Thyroid gland (tissue), 4 donors: ENCODE measurements around the gene GAGE12J. TPM values are rescaled to one million over a fixed set of nuclear protein-coding genes. Genes with fewer than 3 reads are reported as not detected.
"Not testable (repeated sequence)": the region's sequence is repeated elsewhere in the genome, so short reads cannot be mapped to it uniquely, and the experiment has no call there.

Experiments
- DNase-seq, 2 donors: peaks; one replicate each; pipeline ENCODE4 v3.0.0-alpha.2; 2019
- H3K27ac ChIP-seq, 3 donors: fragments of 200-600 bp; sonication (generic); 1 replicate in 2 of 3; 2 replicates in 1 of 3; pipeline ENCODE4 v1.5.1; 2016 to 2019; ENCODE audit warnings: mild to moderate bottlenecking in 1 of 3, moderate library complexity in 1 of 3
- H3K27me3 ChIP-seq: fragments of 200-600 bp; sonication (generic); one replicate; pipeline ENCODE4 v1.5.1; 2019
- H3K36me3 ChIP-seq, 2 donors: fragments of 200-600 bp; sonication (generic); one replicate each; pipeline ENCODE4 v1.5.1; 2016 to 2019
- H3K4me1 ChIP-seq, 2 donors: fragments of 200-600 bp; sonication (generic); one replicate each; pipeline ENCODE4 v1.5.1; 2017 to 2019
- H3K4me3 ChIP-seq, 3 donors: fragments of 200-600 bp; sonication (generic); replicated peaks in 1 of 3; 1 replicate in 2 of 3; 2 replicates in 1 of 3; pipeline ENCODE4 v1.5.1; 2016; ENCODE audit warnings: mild to moderate bottlenecking in 1 of 3
- H3K9me3 ChIP-seq: fragments of 200-600 bp; sonication (generic); one replicate; pipeline ENCODE4 v1.5.1; 2017
- WGBS, 2 donors: methylation state at CpG; one replicate each; pipeline ENCODE4 v1.1.5; 2017; 5-methylcytosine and 5-hydroxymethylcytosine counted together
- intact Hi-C: fragments of 100-400 bp; cut with DNase I; formaldehyde crosslinking; loops from one replicate; pipeline ENCODE4 v1.15.1; 2023
- total RNA-seq, 4 donors: library from RNA; depleted of rRNA; stranded (reverse); fragments of >200 nt; gene quantifications; one replicate each; pipeline ENCODE4 v1.2.3, GENCODE V29; 2016

GAGE12J gene
- total RNA-seq, 4 donors from 2014 or later, result not detected

GRCh38 chrX:49345402-49345801, 23.6 kb downstream of the GAGE12J start:
- H3K36me3 ChIP-seq, H3K27ac ChIP-seq, H3K27me3 ChIP-seq, DNase-seq, H3K4me3 ChIP-seq, intact Hi-C loops, H3K4me1 ChIP-seq, H3K9me3 ChIP-seq: not testable (repeated sequence)
- WGBS, 2 donors, result 85 to 87% methylated on average over 8 to 9 of the region's 10 CpGs

GRCh38 chrX:49346150-49346549, 24.3 kb downstream of the GAGE12J start:
- H3K4me1 ChIP-seq, H3K27ac ChIP-seq, H3K4me3 ChIP-seq, H3K27me3 ChIP-seq, intact Hi-C loops, H3K9me3 ChIP-seq, H3K36me3 ChIP-seq, DNase-seq: not testable (repeated sequence)
- 85 to 91% methylated on average over 10 to 11 of the region's 11 CpGs for WGBS, 2 donors

Other genes starting within 250 kb of the GAGE12J start
- gene PRAF2, start 248.0 kb upstream of the GAGE12J start, total RNA-seq, result 10 to 100 TPM; 19.2 to 32.9 (median 22.1) TPM
- gene WDR45, start 242.2 kb upstream of the GAGE12J start, total RNA-seq, result 100 to 1,000 TPM in 3 of 4 donors, 10 to 100 TPM in 1; 99.8 to 184 (median 106) TPM
- gene GPKOW, start 198.3 kb upstream of the GAGE12J start, total RNA-seq, result 10 to 100 TPM; 24.3 to 32.5 (median 28.0) TPM
- gene MAGIX, start 159.3 kb upstream of the GAGE12J start, total RNA-seq, result 10 to 100 TPM; 16.5 to 40.9 (median 27.5) TPM
- 10 to 100 TPM in 3 of 4 donors, 1 to 10 TPM in 1; 6.2 to 25.7 (median 14.6) TPM for gene PLP2, start 150.1 kb upstream of the GAGE12J start, total RNA-seq
- gene PRICKLE3, start 135.7 kb upstream of the GAGE12J start, total RNA-seq, result 10 to 100 TPM in 1 of 4 donors, 1 to 10 TPM in 3; 8.1 to 22.4 (median 9.6) TPM
- gene SYP, start 121.8 kb upstream of the GAGE12J start, total RNA-seq, result 1 to 10 TPM; 1.9 to 4.8 (median 2.7) TPM
- gene CACNA1F, start 88.7 kb upstream of the GAGE12J start, total RNA-seq, result under 1 TPM in 3 of 4 donors, not detected in 1; 0.10 to 0.21 (median 0.13) TPM
- 10 to 100 TPM; 13.8 to 27.1 (median 18.8) TPM for gene CCDC22, start 86.6 kb upstream of the GAGE12J start, total RNA-seq
- gene FOXP3, start 57.3 kb upstream of the GAGE12J start, total RNA-seq, result under 1 TPM in 2 of 4 donors, not detected in 2; 0.11 to 0.13 TPM
- 10 to 100 TPM in 3 of 4 donors, 1 to 10 TPM in 1; 7.7 to 15.7 (median 12.5) TPM for gene PPP1R3F, start 52.2 kb upstream of the GAGE12J start, total RNA-seq
- gene GAGE10, start 18.4 kb upstream of the GAGE12J start, total RNA-seq, result not detected
- not detected for gene GAGE13, start 9.5 kb downstream of the GAGE12J start, total RNA-seq
- gene GAGE12C, start 210.1 kb downstream of the GAGE12J start, total RNA-seq, result not detected
- gene GAGE12D, start 219.7 kb downstream of the GAGE12J start, total RNA-seq, result not detected
- gene GAGE12E, start 229.3 kb downstream of the GAGE12J start, total RNA-seq, result not detected
- gene GAGE12F, start 238.8 kb downstream of the GAGE12J start, total RNA-seq, result not detected
- not detected for gene GAGE12G, start 248.4 kb downstream of the GAGE12J start, total RNA-seq